ENCODE measurements around the gene DHX57.
"Not testable (repeated sequence)": the region's sequence is repeated elsewhere in the genome, so short reads cannot be mapped to it uniquely, and the experiment has no call there.

DHX57 gene

GRCh38 chr2:38871432-38871831, 4.3 kb downstream of the DHX57 start:
- no peak for DNase-seq
- intact Hi-C loops (cut with DNase I) = no loop called here

- no peak for DNase-seq
- intact Hi-C loops (cut with DNase I) = no loop called here
These were observed 8.8 kb downstream of the DHX57 start for GRCh38 chr2:38866773-38867443.

DNA sequence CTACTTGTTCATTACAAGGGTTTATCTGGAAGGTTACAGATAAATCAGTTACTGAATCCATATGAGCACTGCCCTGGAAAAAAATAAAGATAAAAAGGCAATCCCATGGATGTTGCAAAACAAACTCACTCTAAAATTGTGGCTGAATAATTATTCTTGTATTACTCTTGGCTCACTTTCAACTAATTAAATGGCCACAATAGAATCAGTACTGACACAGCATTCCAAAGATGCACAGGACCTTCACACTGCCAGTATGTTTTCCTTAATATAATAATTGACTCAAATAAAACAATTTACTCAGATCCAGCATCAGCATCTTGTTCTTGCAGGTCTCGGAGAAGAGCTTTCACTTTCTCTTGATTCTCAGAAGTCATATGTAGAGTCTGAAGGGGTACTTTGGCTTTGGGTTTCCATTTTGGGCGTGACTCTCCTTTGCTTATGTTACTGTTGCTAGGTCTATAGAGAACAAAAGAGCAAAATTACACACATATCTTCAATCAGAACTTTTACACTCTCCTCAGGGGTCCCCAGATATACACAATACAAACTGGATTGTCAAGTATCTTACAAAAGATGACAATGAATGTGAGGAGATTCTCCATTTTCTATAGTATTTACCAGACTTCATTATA, 12.6 kb downstream of the DHX57 start:
- DNase-seq = no peak

GRCh38 chr2:38862476-38862875, 13.3 kb downstream of the DHX57 start:
- intact Hi-C loops (cut with DNase I) = no loop called here
- DNase-seq = no peak

More for the DNA sequence above, 12.6 kb downstream of the DHX57 start:
- intact Hi-C loops (cut with DNase I) = no loop called here

DNA sequence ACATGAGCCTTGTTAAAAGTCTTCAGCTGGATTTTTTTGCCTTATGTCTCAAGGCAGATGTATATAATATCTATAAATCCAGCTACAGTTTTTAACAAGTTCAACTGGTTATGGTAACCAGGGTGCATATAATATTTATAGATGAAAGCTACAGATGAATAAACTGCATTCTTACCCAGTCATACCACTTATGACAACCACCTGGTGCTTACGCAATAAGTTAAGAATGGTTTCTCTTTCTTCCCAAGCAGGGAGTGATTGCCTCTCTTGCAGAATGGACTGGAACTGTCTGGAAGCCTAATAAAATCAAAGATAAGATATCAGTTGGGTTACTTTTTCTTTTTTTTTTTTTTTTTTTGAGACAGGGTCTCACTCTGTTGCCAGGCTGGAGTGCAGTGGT, 19.6 kb downstream of the DHX57 start:
- intact Hi-C loops (cut with DNase I) = no loop called here
- no peak for DNase-seq

- DNase-seq = no peak
- intact Hi-C loops (cut with DNase I) = no loop called here
These were observed 25.7 kb downstream of the DHX57 start for GRCh38 chr2:38850045-38850444.

- no peak for DNase-seq
These were observed 38.9 kb downstream of the DHX57 start for GRCh38 chr2:38836791-38837190.

GRCh38 chr2:38835990-38836389, 39.7 kb downstream of the DHX57 start:
- DNase-seq = peak in 8 of 42 donors; percentile 3 to 44 (median 20)
- intact Hi-C loops (cut with DNase I) = no loop called here

More at GRCh38 chr2:38836791-38837190, 38.9 kb downstream of the DHX57 start:
- intact Hi-C loops (cut with DNase I) = no loop called here

DNA sequence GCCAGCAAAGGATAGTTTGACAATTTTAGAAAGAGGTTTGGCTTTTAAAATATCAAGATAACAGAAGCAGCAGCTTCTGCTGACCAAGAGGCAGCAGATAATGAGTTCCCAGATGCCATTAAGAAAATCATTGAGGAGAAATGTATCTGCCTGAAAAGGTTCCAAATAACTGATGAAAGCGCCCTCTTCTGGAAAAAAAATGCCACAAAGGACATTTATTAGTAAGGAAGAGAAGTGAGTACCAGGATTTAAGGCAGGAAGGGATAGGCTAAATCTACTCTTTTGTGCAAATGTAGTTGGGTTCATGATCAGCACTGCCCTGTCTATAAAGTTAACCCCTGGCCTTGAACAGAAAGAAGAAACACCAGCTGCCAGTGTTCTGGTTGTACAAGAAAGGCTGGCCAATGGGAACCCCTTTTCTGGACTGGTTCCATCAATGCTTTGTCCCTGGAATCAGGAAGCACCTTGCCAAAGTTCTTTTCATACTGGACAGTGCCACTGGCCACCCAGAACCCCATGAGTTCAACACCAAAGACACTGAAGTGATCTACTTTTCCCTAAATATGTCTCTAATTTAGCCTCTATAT, 40.6 kb downstream of the DHX57 start:
- DNase-seq = no peak
- intact Hi-C loops (cut with DNase I) = no loop called here

- intact Hi-C loops (cut with DNase I) = no loop called here
- DNase-seq = no peak
These were observed 45.1 kb downstream of the DHX57 start for GRCh38 chr2:38830526-38831159.

DNA sequence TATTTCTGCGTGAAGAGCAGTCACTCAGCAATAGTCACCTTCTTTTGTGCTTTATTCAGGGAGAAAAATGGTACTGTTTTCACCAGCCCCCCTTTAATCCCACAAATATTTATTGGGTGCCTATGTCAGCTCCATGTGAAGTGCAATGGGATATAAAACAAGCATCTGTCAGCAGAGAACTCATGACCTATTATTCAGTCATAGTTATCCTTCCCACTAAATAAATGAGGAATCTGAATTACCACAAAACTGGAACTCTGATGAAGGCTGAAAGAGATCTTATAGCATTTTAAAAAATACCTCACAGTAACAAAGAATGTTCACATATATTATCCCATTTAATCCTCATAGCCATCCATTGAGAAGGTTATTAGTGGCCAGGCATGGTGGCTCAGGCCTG, 45.8 kb downstream of the DHX57 start:
- intact Hi-C loops (cut with DNase I) = no loop called here
- no peak for DNase-seq

- no peak for DNase-seq
- intact Hi-C loops (cut with DNase I) = no loop called here
These were observed 47.3 kb downstream of the DHX57 start for GRCh38 chr2:38828460-38828859.

- intact Hi-C loops (cut with DNase I) = not testable (repeated sequence)
- peak in 30 of 42 donors; percentile 6 to 78 (median 34) for DNase-seq
These were observed 48.1 kb downstream of the DHX57 start for GRCh38 chr2:38827539-38828145.

- intact Hi-C loops (cut with DNase I) = no loop called here
- no peak for DNase-seq
These were observed 49.8 kb downstream of the DHX57 start for GRCh38 chr2:38825956-38826355.

- intact Hi-C loops (cut with DNase I) = no loop called here
- DNase-seq = no peak
These were observed 50.8 kb downstream of the DHX57 start for GRCh38 chr2:38824906-38825305.

GRCh38 chr2:38823386-38823785, 52.3 kb downstream of the DHX57 start:
- intact Hi-C loops (cut with DNase I) = no loop called here

GRCh38 chr2:38818565-38818964, 57.2 kb downstream of the DHX57 start:
- no peak for DNase-seq
- intact Hi-C loops (cut with DNase I) = no loop called here

More at GRCh38 chr2:38823386-38823785, 52.3 kb downstream of the DHX57 start:
- no peak for DNase-seq

GRCh38 chr2:38815936-38816335, 59.8 kb downstream of the DHX57 start:
- intact Hi-C loops (cut with DNase I) = no loop called here
- DNase-seq = no peak

DNA sequence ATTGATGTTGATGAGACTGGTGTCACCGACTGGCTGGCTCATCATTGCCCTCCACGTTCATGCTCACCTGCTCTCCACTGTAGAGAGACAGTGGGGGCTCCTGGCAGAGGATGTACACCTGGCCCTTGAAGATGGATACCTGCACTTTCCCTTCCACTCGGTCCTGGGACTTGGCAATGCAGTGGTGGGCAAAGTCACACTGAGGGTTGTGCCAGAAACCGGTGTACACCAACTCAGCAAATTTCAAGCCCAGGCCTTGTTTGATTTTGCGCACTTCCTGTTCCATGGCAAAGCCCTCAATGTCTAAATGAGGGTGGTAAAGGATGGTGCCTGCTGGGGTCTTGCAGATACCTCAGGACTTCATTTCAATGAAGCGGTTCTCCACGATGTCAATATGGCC, 65.2 kb downstream of the DHX57 start:
- intact Hi-C loops (cut with DNase I) = no loop called here
- DNase-seq = no peak

DNA sequence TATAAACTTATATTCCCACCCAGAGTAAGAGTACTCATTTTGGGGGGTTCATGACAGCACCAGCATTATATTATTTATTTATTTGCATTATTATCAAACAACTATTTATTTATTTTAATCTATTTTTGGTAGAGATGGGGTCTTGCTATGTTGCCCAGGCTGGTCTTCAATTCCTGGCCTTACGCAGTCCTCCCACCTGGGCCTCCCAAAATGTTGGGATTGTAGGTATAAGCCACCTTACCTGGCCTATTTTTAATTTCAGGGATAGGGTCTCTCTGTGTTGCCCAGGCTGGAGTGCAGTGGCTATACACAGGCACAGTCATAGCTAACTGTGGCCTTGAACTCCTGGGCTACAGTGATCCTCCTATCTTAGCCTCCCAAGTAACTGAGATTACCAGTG, 67.1 kb downstream of the DHX57 start:
- intact Hi-C loops (cut with DNase I) = no loop called here
- DNase-seq = no peak

Measured in head of caudate nucleus (tissue), 42 donors.